ENCODE results near the gene TTF2.

TTF2 gene

GRCh38 chr1:117034791-117035290, 25.3 kb upstream of the TTF2 start:
- no peak for TF ChIP-seq EZH2 (IDR thresholded peaks at IDR 0.05; ENCODE audit: borderline replicate concordance, low read depth, low read length, severe bottlenecking)
- TF ChIP-seq CTCF (IDR thresholded peaks at IDR 0.05; ENCODE audit: borderline replicate concordance, extremely low read depth, low read length, poor library complexity, severe bottlenecking) = no peak
- ATAC-seq (ENCODE audit: insufficient read depth, low read depth) = no peak
- Histone ChIP-seq H3K4me1 (ENCODE audit: insufficient read depth, low read length) (no peaks in the 10 kb centered on the region), H4K20me1 (ENCODE audit: insufficient read depth, low read length) (no peaks in the 10 kb centered on the region), H3K9me3 (ENCODE audit: insufficient read depth, low read length, severe bottlenecking) (no peaks in the 10 kb centered on the region), H2AFZ (ENCODE audit: low read depth, low read length) (no peak overlapping the region), H3K9ac (ENCODE audit: low read depth, low read length) (no peak overlapping the region), H3K4me2 (ENCODE audit: insufficient read depth, low read length) (no peak overlapping the region), H3K27me3 (ENCODE audit: insufficient read depth, low read length, poor library complexity) (no peaks in the 10 kb centered on the region), H3K27ac (ENCODE audit: low read length) (no peak overlapping the region), H3K79me2 (ENCODE audit: insufficient read depth, low read length) (no peaks in the 10 kb centered on the region), H3K36me3 (ENCODE audit: insufficient read depth, low read length) (no peaks in the 10 kb centered on the region), H3K4me3 (ENCODE audit: low read depth in 1 of 2, low read length in 2 of 2) (no peak overlapping the region)
- DNase-seq = no peak

- no peak for DNase-seq
- Histone ChIP-seq H3K36me3 (ENCODE audit: insufficient read depth, low read length) (no peaks in the 10 kb centered on the region), H3K4me3 (ENCODE audit: low read depth in 1 of 2, low read length in 2 of 2) (no peak overlapping the region), H3K4me2 (ENCODE audit: insufficient read depth, low read length) (no peak overlapping the region), H3K79me2 (ENCODE audit: insufficient read depth, low read length) (no peaks in the 10 kb centered on the region), H3K9me3 (ENCODE audit: insufficient read depth, low read length, severe bottlenecking) (no peaks in the 10 kb centered on the region), H3K27me3 (ENCODE audit: insufficient read depth, low read length, poor library complexity) (no peaks in the 10 kb centered on the region), H3K4me1 (ENCODE audit: insufficient read depth, low read length) (no peaks in the 10 kb centered on the region), H4K20me1 (ENCODE audit: insufficient read depth, low read length) (no peaks in the 10 kb centered on the region), H3K27ac (ENCODE audit: low read length) (no peak overlapping the region), H3K9ac (ENCODE audit: low read depth, low read length) (no peak overlapping the region), H2AFZ (ENCODE audit: low read depth, low read length) (no peak overlapping the region)
- ATAC-seq (ENCODE audit: insufficient read depth, low read depth) = no peak
- TF ChIP-seq EZH2 (IDR thresholded peaks at IDR 0.05; ENCODE audit: borderline replicate concordance, low read depth, low read length, severe bottlenecking) (no peak), CTCF (IDR thresholded peaks at IDR 0.05; ENCODE audit: borderline replicate concordance, extremely low read depth, low read length, poor library complexity, severe bottlenecking) (no peak)
Observed at GRCh38 chr1:117036018-117036461, 24.1 kb upstream of the TTF2 start.

- H3K27ac ChIP-seq (ENCODE audit: low read length) = no peak overlapping the region
- no peak overlapping the region for H2AFZ ChIP-seq (ENCODE audit: low read depth, low read length)
- H3K4me3 ChIP-seq (ENCODE audit: low read depth in 1 of 2, low read length in 2 of 2) = no peak overlapping the region
- no peaks in the 10 kb centered on the region for H3K79me2 ChIP-seq (ENCODE audit: insufficient read depth, low read length)
- H3K9me3 ChIP-seq (ENCODE audit: insufficient read depth, low read length, severe bottlenecking) = no peaks in the 10 kb centered on the region
- no peaks in the 10 kb centered on the region for H4K20me1 ChIP-seq (ENCODE audit: insufficient read depth, low read length)
- no peaks in the 10 kb centered on the region for H3K4me1 ChIP-seq (ENCODE audit: insufficient read depth, low read length)
- H3K27me3 ChIP-seq (ENCODE audit: insufficient read depth, low read length, poor library complexity) = no peaks in the 10 kb centered on the region
- TF ChIP-seq CTCF (IDR thresholded peaks at IDR 0.05; ENCODE audit: borderline replicate concordance, extremely low read depth, low read length, poor library complexity, severe bottlenecking) = no peak
- DNase-seq = no peak
- no peaks in the 10 kb centered on the region for H3K36me3 ChIP-seq (ENCODE audit: insufficient read depth, low read length)
- ATAC-seq (ENCODE audit: insufficient read depth, low read depth) = no peak
- H3K9ac ChIP-seq (ENCODE audit: low read depth, low read length) = no peak overlapping the region
- no peak overlapping the region for H3K4me2 ChIP-seq (ENCODE audit: insufficient read depth, low read length)
Observed at GRCh38 chr1:117037802-117038201, 22.3 kb upstream of the TTF2 start.

- Histone ChIP-seq H3K27me3 (ENCODE audit: insufficient read depth, low read length, poor library complexity) (no peaks in the 10 kb centered on the region), H3K9me3 (ENCODE audit: insufficient read depth, low read length, severe bottlenecking) (no peaks in the 10 kb centered on the region), H3K4me2 (ENCODE audit: insufficient read depth, low read length) (no peak overlapping the region), H4K20me1 (ENCODE audit: insufficient read depth, low read length) (no peaks in the 10 kb centered on the region), H3K36me3 (ENCODE audit: insufficient read depth, low read length) (no peaks in the 10 kb centered on the region), H2AFZ (ENCODE audit: low read depth, low read length) (no peak overlapping the region), H3K4me3 (ENCODE audit: low read depth in 1 of 2, low read length in 2 of 2) (no peak overlapping the region), H3K27ac (ENCODE audit: low read length) (no peak overlapping the region), H3K9ac (ENCODE audit: low read depth, low read length) (no peak overlapping the region), H3K4me1 (ENCODE audit: insufficient read depth, low read length) (no peaks in the 10 kb centered on the region), H3K79me2 (ENCODE audit: insufficient read depth, low read length) (no peaks in the 10 kb centered on the region)
- TF ChIP-seq CTCF (IDR thresholded peaks at IDR 0.05; ENCODE audit: borderline replicate concordance, extremely low read depth, low read length, poor library complexity, severe bottlenecking) (no peak), EZH2 (IDR thresholded peaks at IDR 0.05; ENCODE audit: borderline replicate concordance, low read depth, low read length, severe bottlenecking) (no peak)
- no peak for DNase-seq
- ATAC-seq (ENCODE audit: insufficient read depth, low read depth) = no peak
Observed at GRCh38 chr1:117038236-117038635, 21.9 kb upstream of the TTF2 start.

All from DND-41 (cell line).